SK-N-MC (cell line): Measurements from ENCODE around the gene CABP5.

Experiments
- DNase-seq: peaks from one replicate; pipeline ENCODE4 v3.0.0-alpha.2; 2011; ENCODE audit warnings: low read depth, low spot score
- H3K27ac ChIP-seq: fragments of 200-600 bp; sonication (generic); 2 replicates; pipeline ENCODE4 v1.5.1; 2016; ENCODE audit warnings: mixed run types
- H3K36me3 ChIP-seq: fragments of 200-600 bp; sonication (generic); 2 replicates; pipeline ENCODE4 v1.6.1; 2017; ENCODE audit warnings: antibody characterized with exemption, low read length, mixed read lengths; ENCODE audit not compliant: insufficient read depth
- H3K4me3 ChIP-seq: fragments of 200-600 bp; sonication (generic); 2 replicates; pipeline ENCODE4 v1.5.1; 2016
- H3K9ac ChIP-seq: fragments of 200-600 bp; sonication (generic); 2 replicates; pipeline ENCODE4 v1.8.0; 2017; ENCODE audit warnings: mixed run types, mixed read lengths; ENCODE audit not compliant: insufficient read length
- H3K9me3 ChIP-seq: fragments of 200-600 bp; sonication (generic); 2 replicates; pipeline ENCODE4 v1.6.1; 2017; ENCODE audit warnings: low read depth, mild to moderate bottlenecking, antibody characterized with exemption, low read length, moderate library complexity, mixed read lengths
- EZH2 ChIP-seq: fragments of 200-600 bp; sonication (generic); IDR thresholded peaks from one replicate; pipeline ENCODE4 v1.6.1; 2017; ENCODE audit warnings: antibody characterized with exemption
- FOXP2 ChIP-seq: optimal IDR thresholded peaks from 2 replicates; pipeline ENCODE3; 2011; ENCODE audit warnings: mild to moderate bottlenecking, moderate library complexity; ENCODE audit not compliant: insufficient read depth; ENCODE audit errors: extremely low read length, control extremely low read depth
- POLR2AphosphoS5 ChIP-seq: IDR thresholded peaks from 2 replicates; pipeline ENCODE4 v1.6.1; 2012; ENCODE audit warnings: mild to moderate bottlenecking, low read depth, low read length, borderline replicate concordance

The CABP5 gene

DNA sequence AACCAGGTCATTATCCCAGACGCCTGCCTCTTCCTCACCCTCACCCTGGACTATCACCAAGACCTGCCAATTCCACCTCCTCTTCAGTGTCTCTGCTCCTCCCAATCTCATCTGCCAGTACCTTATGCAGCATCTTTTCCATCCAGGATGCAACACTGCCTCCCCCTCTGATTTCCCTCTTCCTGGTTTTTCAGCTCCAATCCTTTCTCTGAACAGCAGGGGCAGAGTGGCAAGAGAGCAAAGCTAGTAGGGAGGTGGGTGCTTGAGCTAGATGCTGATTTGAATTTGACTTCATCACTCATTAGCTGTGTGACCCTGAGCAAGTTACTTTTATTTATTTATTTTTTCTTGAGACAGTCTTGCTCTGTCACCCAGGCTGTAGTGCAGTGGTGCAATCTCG lies 25.6 kb upstream of the CABP5 start:
- Histone ChIP-seq H3K9ac (no peak overlapping the region), H3K9me3 (no peaks in the 10 kb centered on the region), H3K27ac (no peak overlapping the region), H3K4me3 (no peak overlapping the region), H3K36me3 (no peaks in the 10 kb centered on the region)
- no peak for DNase-seq
- TF ChIP-seq FOXP2 (no peak), EZH2 (no peak)

DNA sequence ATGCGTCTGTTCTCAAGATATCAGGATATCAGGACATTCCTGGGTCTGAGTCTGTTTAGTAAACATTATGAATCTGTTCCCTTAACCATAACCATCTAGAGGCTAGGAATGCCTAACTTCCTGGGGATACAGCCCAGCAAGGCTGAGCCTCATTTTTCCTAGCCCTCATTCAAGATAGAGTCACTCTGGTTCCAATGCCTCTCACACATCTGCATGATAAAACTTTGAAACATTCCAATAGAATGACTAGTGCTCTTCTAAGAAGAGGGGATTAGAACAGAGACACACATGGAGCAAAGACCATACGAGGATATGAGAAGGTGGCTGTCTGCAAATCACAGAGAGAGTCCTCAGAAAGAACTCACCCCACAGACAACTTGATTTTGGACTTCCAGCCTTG lies 20.6 kb upstream of the CABP5 start:
- H3K36me3 ChIP-seq: no peaks in the 10 kb centered on the region
- TF ChIP-seq FOXP2 (no peak), EZH2 (no peak), POLR2AphosphoS5 (no peak)
- no peaks in the 10 kb centered on the region for H3K9me3 ChIP-seq
- no peak overlapping the region for H3K27ac ChIP-seq
- DNase-seq: no peak
- H3K4me3 ChIP-seq: no peak overlapping the region
- H3K9ac ChIP-seq: no peak overlapping the region

DNA sequence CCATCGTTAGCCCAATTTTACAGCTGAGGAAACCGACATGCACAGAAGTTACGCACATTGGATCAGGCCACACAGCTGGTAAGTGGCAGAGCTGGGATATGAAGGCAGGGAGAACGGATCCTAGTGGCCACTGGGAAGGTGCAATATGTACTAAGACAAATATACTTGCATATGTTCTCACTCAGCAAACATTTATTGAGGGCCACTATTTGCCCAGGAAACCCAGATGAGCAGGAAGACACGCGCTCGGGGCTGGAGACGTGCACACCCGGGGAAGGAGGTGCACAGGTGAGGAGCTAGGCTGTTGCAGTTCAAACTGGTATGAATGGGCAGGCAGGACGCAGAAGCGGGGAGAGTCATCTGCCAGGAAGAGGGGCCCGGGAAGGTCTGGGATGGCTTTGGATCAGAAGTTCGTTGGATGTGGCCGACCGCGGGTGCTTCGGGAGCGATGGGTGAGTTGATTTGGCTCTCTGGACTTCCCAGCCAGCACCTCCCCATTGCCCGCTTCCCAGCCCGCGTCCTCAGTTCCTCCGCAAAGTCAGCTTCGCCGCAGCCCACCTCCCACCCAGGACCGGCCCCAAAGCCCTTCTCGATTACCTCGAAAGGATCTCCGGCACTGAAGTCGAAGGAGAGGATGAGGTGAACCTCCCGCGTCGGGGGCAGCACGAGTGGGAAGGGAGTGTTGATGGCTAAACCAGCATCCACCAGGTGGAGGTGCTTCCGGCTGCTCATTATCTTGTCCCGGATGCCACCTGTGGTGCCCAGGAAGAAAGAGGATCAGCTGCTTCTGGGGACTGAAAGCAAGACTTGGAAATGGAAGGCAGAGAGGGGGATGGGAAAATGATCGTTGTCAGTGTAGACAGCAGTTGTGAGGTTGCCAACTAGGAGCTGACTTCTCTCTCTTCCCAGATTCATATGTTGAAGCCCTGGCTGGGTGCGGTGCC lies 17.8 kb upstream of the CABP5 start:
- DNase-seq: no peak
- Histone ChIP-seq H3K36me3 (no peaks in the 10 kb centered on the region), H3K4me3 (no peak overlapping the region), H3K9ac (no peak overlapping the region), H3K9me3 (no peaks in the 10 kb centered on the region), H3K27ac (no peak overlapping the region)
- TF ChIP-seq EZH2: no peak
- no peak for TF ChIP-seq POLR2AphosphoS5
- TF ChIP-seq FOXP2: no peak

DNA sequence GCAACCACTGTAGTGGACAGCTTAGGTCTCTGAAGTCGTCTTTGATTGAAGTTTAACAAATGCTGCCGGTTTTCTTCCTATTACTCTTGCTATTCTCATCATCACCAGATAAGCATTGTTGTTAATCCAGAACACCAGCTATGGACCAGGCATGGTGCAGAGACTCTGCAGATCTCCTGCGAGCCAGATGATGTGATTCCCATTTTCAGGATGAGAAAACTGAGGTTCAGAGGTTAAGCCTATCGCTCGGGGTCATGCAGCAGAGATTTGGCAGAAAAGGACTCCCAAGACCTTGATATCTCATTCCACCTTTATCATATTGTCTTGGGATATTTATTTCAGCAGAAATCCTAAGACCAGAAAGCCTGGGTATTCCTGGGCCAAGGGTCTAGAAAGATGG lies 16.5 kb upstream of the CABP5 start:
- no peak for DNase-seq
- no peak overlapping the region for H3K4me3 ChIP-seq
- H3K9me3 ChIP-seq: no peaks in the 10 kb centered on the region
- TF ChIP-seq FOXP2 (no peak), EZH2 (no peak), POLR2AphosphoS5 (no peak)
- H3K36me3 ChIP-seq: no peaks in the 10 kb centered on the region
- H3K9ac ChIP-seq: no peak overlapping the region
- H3K27ac ChIP-seq: no peak overlapping the region

DNA sequence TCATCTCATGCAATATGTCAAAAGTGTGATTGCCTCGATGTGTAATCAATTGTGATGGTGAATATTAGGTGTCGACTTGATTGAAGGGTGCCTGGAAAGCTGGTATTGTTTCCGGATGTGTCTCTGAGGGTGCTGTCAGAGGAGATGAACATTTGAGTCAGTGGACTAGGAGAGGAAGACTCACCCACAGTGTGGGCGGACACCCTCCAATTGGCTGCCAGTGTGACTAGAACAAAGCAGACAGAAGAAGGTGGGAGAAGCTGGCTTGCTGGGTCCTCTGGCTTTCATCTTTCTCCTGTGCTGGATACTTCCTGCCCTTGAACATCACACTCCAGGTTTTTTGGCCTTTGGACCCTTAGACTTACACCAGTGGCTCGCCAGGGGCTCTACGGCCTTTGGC lies 15.5 kb upstream of the CABP5 start:
- no peak overlapping the region for H3K27ac ChIP-seq
- no peak overlapping the region for H3K4me3 ChIP-seq
- TF ChIP-seq EZH2: no peak
- TF ChIP-seq FOXP2: no peak
- no peak for TF ChIP-seq POLR2AphosphoS5
- H3K9ac ChIP-seq: no peak overlapping the region
- H3K36me3 ChIP-seq: no peaks in the 10 kb centered on the region
- H3K9me3 ChIP-seq: no peaks in the 10 kb centered on the region
- DNase-seq: no peak

DNA sequence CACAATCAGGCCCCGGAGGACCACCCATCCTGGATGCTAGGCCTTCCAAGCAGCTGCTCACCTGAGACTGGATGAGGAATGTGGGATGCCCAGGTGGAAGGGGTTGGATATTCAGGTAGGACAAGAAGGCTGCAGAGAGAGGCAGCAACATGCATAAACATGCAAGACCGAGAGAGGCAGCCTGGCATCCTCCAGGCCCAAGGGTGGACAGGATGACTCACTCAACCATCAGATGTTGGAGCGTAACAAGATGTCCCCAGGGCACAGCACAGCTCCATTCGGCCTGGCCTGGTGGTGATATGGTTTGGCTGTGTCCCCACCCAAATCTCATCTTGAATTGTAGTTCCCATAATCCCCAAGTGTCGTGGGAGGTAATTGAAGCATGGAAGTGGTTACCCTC lies 10.0 kb upstream of the CABP5 start:
- Histone ChIP-seq H3K9me3 (no peaks in the 10 kb centered on the region), H3K9ac (no peak overlapping the region), H3K4me3 (no peak overlapping the region), H3K36me3 (no peaks in the 10 kb centered on the region), H3K27ac (no peak overlapping the region)
- TF ChIP-seq POLR2AphosphoS5 (no peak), EZH2 (no peak), FOXP2 (no peak)
- no peak for DNase-seq

DNA sequence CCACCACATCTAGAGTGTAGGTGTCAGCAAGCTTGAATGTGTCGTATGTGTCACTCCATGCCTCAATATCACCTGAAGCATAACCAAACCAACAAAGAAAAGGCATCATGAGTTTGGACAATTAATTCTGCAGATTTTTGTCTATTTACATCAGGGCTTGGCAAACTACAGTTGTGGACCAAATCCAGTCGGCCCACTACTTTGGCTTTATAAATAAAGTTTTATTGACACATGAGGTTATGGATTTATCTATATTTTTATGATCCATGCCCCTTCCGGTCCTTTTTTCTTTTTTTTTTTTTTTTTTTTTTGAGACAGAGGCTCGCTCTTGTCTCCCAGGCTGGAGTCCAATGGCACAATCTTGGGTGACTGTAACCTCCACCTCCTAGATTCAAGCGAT lies 9.2 kb upstream of the CABP5 start:
- no peak overlapping the region for H3K27ac ChIP-seq
- H3K36me3 ChIP-seq: no peaks in the 10 kb centered on the region
- H3K4me3 ChIP-seq: no peak overlapping the region
- no peak for DNase-seq
- H3K9me3 ChIP-seq: no peaks in the 10 kb centered on the region
- no peak for TF ChIP-seq EZH2
- no peak for TF ChIP-seq FOXP2
- no peak overlapping the region for H3K9ac ChIP-seq

DNA sequence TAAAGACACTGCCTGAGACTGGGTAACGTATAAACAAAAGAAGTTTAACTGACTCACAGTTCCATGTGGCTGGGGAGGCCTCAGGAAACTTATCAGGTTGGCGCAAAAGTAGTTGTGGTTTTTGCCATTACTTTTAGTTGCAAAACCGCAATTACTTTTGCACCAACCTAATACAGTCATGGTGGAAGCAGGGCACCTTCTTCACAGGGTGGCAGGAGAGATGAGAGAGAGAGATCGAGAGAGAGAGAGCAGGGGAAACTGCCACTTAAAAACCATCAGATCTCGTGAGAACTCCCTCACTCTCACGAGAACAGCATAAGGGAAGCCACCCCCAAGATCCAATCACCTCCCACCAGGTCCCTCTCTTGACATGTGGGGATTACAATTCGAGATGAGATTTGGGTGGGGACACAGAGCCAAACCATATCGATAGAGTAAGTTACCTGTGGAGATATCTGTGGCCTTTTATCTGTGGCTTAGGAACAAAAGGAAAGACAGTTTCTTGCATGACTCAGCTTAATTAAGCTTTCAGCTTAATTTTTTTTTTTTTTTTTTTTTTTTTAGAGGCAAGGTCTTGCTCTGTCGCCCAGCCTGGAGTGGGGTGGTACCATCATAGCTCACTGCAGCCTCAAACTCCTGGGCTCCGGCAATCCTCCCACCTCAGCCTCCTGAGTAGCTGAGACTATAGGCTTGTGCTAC lies 7.6 kb upstream of the CABP5 start:
- no peak overlapping the region for H3K9ac ChIP-seq
- DNase-seq: no peak
- TF ChIP-seq FOXP2 (no peak), POLR2AphosphoS5 (no peak), EZH2 (no peak)
- no peak overlapping the region for H3K4me3 ChIP-seq
- no peaks in the 10 kb centered on the region for H3K9me3 ChIP-seq
- no peak overlapping the region for H3K27ac ChIP-seq
- no peaks in the 10 kb centered on the region for H3K36me3 ChIP-seq

DNA sequence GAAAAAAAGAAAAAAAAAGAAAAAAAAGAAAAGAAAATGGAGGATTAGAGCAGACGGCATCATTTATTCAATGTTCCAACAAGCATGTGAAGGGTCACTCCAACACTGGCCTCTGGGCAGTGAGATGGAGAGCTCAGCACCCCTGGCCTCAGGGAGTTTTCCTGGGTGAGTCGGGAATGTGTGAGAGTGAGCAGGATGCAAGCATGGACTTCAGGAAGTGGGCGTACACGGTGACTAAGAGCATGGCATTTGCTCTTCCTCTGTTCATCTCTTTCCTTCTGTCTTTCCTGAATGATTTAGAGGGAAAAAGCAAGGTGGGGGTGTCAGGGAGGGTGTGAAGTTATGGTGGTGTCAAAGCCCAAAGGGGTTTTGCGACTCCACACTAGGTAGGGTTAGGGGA lies 682 bp upstream of the CABP5 start:
- no peak overlapping the region for H3K9ac ChIP-seq
- no peak overlapping the region for H3K27ac ChIP-seq
- H3K4me3 ChIP-seq: no peak overlapping the region
- TF ChIP-seq FOXP2 (no peak), POLR2AphosphoS5 (no peak), EZH2 (no peak)
- H3K36me3 ChIP-seq: no peaks in the 10 kb centered on the region
- no peaks in the 10 kb centered on the region for H3K9me3 ChIP-seq
- DNase-seq: no peak
